GM21737 (cell line): ENCODE results near the gene COL9A3.

Experiments used
- ATAC-seq: cut with Tn5 transposase; IDR thresholded peaks from one replicate; pipeline ENCODE4 v1.9.1; 2021; ENCODE audit warnings: mild to moderate bottlenecking, moderate library complexity; ENCODE audit not compliant: unreplicated experiment

The COL9A3 gene

DNA sequence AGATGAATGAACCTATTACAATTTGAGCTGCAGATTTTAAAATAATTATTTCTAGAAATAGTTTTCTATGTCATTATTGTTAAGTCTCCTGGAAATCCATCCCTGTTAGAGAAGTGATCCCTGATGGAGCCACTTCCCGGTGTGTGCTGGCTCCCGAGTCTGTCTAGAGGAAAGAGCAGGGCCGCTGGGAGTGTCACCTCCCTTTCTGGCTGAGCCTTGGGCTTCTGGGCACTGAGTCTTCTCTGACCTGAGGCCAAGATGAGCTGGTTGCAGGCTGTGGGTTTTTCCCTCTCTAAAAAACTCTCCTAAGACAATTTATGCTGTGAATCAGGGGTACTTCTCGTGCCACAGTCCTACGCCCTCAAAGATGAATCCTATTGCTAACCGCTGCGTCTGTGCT is 73.6 kb downstream of the COL9A3 start:
- no peak for ATAC-seq
